ENCODE data around the gene ANKLE2.

ANKLE2 gene

GRCh38 chr12:132728502-132728901 lies 33.1 kb downstream of the ANKLE2 start:
- peaks cover 97% of the 10 kb centered on the region for H3K36me3 ChIP-seq (ENCODE audit: control insufficient read depth, insufficient read depth, low read length)

GRCh38 chr12:132727091-132727794 lies 34.4 kb downstream of the ANKLE2 start:
- H3K9me3 ChIP-seq (ENCODE audit: control insufficient read depth, insufficient read depth, low read length) = peaks cover 5% of the 10 kb centered on the region; the same call in 1 of the 2 replicates
- no peak overlapping the region for H3K4me3 ChIP-seq (ENCODE audit: low read depth, low read length)
- no peaks in the 10 kb centered on the region for H3K27me3 ChIP-seq (ENCODE audit: control insufficient read depth, insufficient read depth, low read length)
- H3K27ac ChIP-seq (ENCODE audit: low read depth, low read length) = no peak overlapping the region
- H3K9ac ChIP-seq (ENCODE audit: low read depth, low read length) = no peak overlapping the region
- H3K36me3 ChIP-seq (ENCODE audit: control insufficient read depth, insufficient read depth, low read length) = peaks cover 95% of the 10 kb centered on the region
- no peaks in the 10 kb centered on the region for H3K4me1 ChIP-seq (ENCODE audit: control insufficient read depth, insufficient read depth, low read length)

More at GRCh38 chr12:132728502-132728901, 33.1 kb downstream of the ANKLE2 start:
- no peak overlapping the region for H3K27ac ChIP-seq (ENCODE audit: low read depth, low read length)
- no peak overlapping the region for H3K4me3 ChIP-seq (ENCODE audit: low read depth, low read length)
- no peaks in the 10 kb centered on the region for H3K27me3 ChIP-seq (ENCODE audit: control insufficient read depth, insufficient read depth, low read length)
- peaks cover 5% of the 10 kb centered on the region; the same call in 1 of the 2 replicates for H3K9me3 ChIP-seq (ENCODE audit: control insufficient read depth, insufficient read depth, low read length)
- H3K4me1 ChIP-seq (ENCODE audit: control insufficient read depth, insufficient read depth, low read length) = no peaks in the 10 kb centered on the region
- no peak overlapping the region for H3K9ac ChIP-seq (ENCODE audit: low read depth, low read length)

DNA sequence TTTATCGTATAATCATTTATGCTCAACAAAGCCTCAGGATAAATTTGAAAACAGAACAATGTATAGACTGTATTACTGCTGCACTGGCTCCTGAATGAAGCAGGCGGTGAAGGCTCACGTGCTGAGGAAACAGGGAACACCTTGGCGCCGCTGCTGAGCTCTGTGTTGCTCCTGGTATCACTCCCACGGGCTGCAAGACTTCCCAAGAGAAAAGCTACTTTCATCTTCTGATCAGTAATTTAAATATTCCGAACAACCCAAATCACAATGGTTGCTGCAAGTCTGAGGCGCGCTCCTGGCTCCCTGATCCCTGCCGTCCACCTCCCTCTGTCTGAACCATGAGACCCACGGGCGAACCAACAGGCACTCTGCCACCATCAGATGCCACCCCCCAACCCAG lies 35.2 kb downstream of the ANKLE2 start:
- Histone ChIP-seq H3K9me3 (ENCODE audit: control insufficient read depth, insufficient read depth, low read length) (peaks cover 5% of the 10 kb centered on the region; the same call in 1 of the 2 replicates), H3K4me1 (ENCODE audit: control insufficient read depth, insufficient read depth, low read length) (no peaks in the 10 kb centered on the region), H3K36me3 (ENCODE audit: control insufficient read depth, insufficient read depth, low read length) (peaks cover 93% of the 10 kb centered on the region), H3K4me3 (ENCODE audit: low read depth, low read length) (no peak overlapping the region), H3K27ac (ENCODE audit: low read depth, low read length) (no peak overlapping the region), H3K27me3 (ENCODE audit: control insufficient read depth, insufficient read depth, low read length) (no peaks in the 10 kb centered on the region), H3K9ac (ENCODE audit: low read depth, low read length) (no peak overlapping the region)

GRCh38 chr12:132724506-132725241 lies 37.0 kb downstream of the ANKLE2 start:
- Histone ChIP-seq H3K9me3 (ENCODE audit: control insufficient read depth, insufficient read depth, low read length) (peaks cover 2% of the 10 kb centered on the region; the same call in 1 of the 2 replicates), H3K4me3 (ENCODE audit: low read depth, low read length) (no peak overlapping the region), H3K27ac (ENCODE audit: low read depth, low read length) (no peak overlapping the region), H3K4me1 (ENCODE audit: control insufficient read depth, insufficient read depth, low read length) (no peaks in the 10 kb centered on the region), H3K9ac (ENCODE audit: low read depth, low read length) (no peak overlapping the region), H3K27me3 (ENCODE audit: control insufficient read depth, insufficient read depth, low read length) (no peaks in the 10 kb centered on the region), H3K36me3 (ENCODE audit: control insufficient read depth, insufficient read depth, low read length) (peaks cover 91% of the 10 kb centered on the region)

GRCh38 chr12:132723764-132724140 lies 37.9 kb downstream of the ANKLE2 start:
- H3K27ac ChIP-seq (ENCODE audit: low read depth, low read length) = no peak overlapping the region
- no peak overlapping the region for H3K4me3 ChIP-seq (ENCODE audit: low read depth, low read length)
- H3K9me3 ChIP-seq (ENCODE audit: control insufficient read depth, insufficient read depth, low read length) = no peaks in the 10 kb centered on the region
- H3K9ac ChIP-seq (ENCODE audit: low read depth, low read length) = no peak overlapping the region
- peaks cover 94% of the 10 kb centered on the region for H3K36me3 ChIP-seq (ENCODE audit: control insufficient read depth, insufficient read depth, low read length)
- H3K27me3 ChIP-seq (ENCODE audit: control insufficient read depth, insufficient read depth, low read length) = no peaks in the 10 kb centered on the region
- H3K4me1 ChIP-seq (ENCODE audit: control insufficient read depth, insufficient read depth, low read length) = no peaks in the 10 kb centered on the region

GRCh38 chr12:132723015-132723763 lies 38.4 kb downstream of the ANKLE2 start:
- Histone ChIP-seq H3K36me3 (ENCODE audit: control insufficient read depth, insufficient read depth, low read length) (peaks cover 92% of the 10 kb centered on the region), H3K27ac (ENCODE audit: low read depth, low read length) (no peak overlapping the region), H3K9ac (ENCODE audit: low read depth, low read length) (no peak overlapping the region)

GRCh38 chr12:132720606-132721345 lies 40.9 kb downstream of the ANKLE2 start:
- no peaks in the 10 kb centered on the region for H3K9me3 ChIP-seq (ENCODE audit: control insufficient read depth, insufficient read depth, low read length)
- H3K4me3 ChIP-seq (ENCODE audit: low read depth, low read length) = no peak overlapping the region
- peaks cover 90% of the 10 kb centered on the region for H3K36me3 ChIP-seq (ENCODE audit: control insufficient read depth, insufficient read depth, low read length)
- H3K27me3 ChIP-seq (ENCODE audit: control insufficient read depth, insufficient read depth, low read length) = no peaks in the 10 kb centered on the region
- no peak overlapping the region for H3K9ac ChIP-seq (ENCODE audit: low read depth, low read length)
- H3K27ac ChIP-seq (ENCODE audit: low read depth, low read length) = no peak overlapping the region
- no peaks in the 10 kb centered on the region for H3K4me1 ChIP-seq (ENCODE audit: control insufficient read depth, insufficient read depth, low read length)

More at GRCh38 chr12:132723015-132723763, 38.4 kb downstream of the ANKLE2 start:
- no peaks in the 10 kb centered on the region for H3K9me3 ChIP-seq (ENCODE audit: control insufficient read depth, insufficient read depth, low read length)
- no peaks in the 10 kb centered on the region for H3K27me3 ChIP-seq (ENCODE audit: control insufficient read depth, insufficient read depth, low read length)
- H3K4me1 ChIP-seq (ENCODE audit: control insufficient read depth, insufficient read depth, low read length) = no peaks in the 10 kb centered on the region
- no peak overlapping the region for H3K4me3 ChIP-seq (ENCODE audit: low read depth, low read length)

GRCh38 chr12:132719954-132720324 lies 41.7 kb downstream of the ANKLE2 start:
- Histone ChIP-seq H3K36me3 (ENCODE audit: control insufficient read depth, insufficient read depth, low read length) (peaks cover 86% of the 10 kb centered on the region), H3K4me3 (ENCODE audit: low read depth, low read length) (no peak overlapping the region), H3K27ac (ENCODE audit: low read depth, low read length) (no peak overlapping the region), H3K9me3 (ENCODE audit: control insufficient read depth, insufficient read depth, low read length) (no peaks in the 10 kb centered on the region), H3K27me3 (ENCODE audit: control insufficient read depth, insufficient read depth, low read length) (no peaks in the 10 kb centered on the region), H3K4me1 (ENCODE audit: control insufficient read depth, insufficient read depth, low read length) (no peaks in the 10 kb centered on the region), H3K9ac (ENCODE audit: low read depth, low read length) (no peak overlapping the region)

DNA sequence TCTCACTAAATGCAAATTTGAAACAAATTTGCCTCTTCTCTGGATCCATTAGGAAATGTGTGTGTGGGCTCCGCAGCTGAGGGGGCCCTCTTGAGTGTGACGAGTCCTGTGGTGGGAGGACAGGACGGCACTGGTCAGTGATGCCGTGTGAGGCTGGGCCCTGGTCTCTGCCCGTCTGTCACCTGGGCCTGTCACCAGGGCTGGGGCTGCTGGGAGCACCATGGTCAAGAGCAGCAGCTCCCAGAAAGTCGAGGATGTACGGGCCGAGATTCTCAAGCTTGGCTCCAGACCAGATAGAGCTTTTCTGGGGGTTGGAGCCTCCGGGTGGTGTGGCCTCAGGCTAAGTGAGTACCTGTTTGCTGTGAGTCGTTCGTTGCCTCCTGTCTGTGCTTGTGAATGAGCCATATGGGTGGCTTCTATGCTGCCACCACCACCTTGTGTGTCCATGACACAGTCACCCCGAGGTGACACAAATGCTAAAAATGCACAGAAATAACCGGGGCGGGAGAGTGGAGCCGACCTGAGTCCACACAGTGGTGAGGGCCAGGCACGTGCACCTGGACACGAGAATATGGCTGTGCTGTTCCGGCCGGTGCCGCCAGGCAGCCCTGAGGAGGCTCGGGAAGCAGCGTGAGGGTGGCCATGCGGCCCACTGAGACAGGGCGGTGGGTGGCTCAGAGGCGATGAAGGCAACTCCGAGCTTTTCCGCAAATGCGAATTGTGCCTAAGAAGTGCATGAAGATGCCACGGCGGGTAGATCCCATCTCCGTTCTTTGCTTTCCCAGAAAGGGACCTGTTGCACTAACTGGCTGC lies 42.3 kb downstream of the ANKLE2 start:
- Histone ChIP-seq H3K4me3 (ENCODE audit: low read depth, low read length) (no peak overlapping the region), H3K9me3 (ENCODE audit: control insufficient read depth, insufficient read depth, low read length) (no peaks in the 10 kb centered on the region), H3K27me3 (ENCODE audit: control insufficient read depth, insufficient read depth, low read length) (no peaks in the 10 kb centered on the region), H3K27ac (ENCODE audit: low read depth, low read length) (no peak overlapping the region), H3K4me1 (ENCODE audit: control insufficient read depth, insufficient read depth, low read length) (no peaks in the 10 kb centered on the region), H3K9ac (ENCODE audit: low read depth, low read length) (no peak overlapping the region), H3K36me3 (ENCODE audit: control insufficient read depth, insufficient read depth, low read length) (peaks cover 86% of the 10 kb centered on the region)

- Histone ChIP-seq H3K4me3 (ENCODE audit: low read depth, low read length) (no peak overlapping the region), H3K27me3 (ENCODE audit: control insufficient read depth, insufficient read depth, low read length) (no peaks in the 10 kb centered on the region), H3K27ac (ENCODE audit: low read depth, low read length) (no peak overlapping the region), H3K36me3 (ENCODE audit: control insufficient read depth, insufficient read depth, low read length) (peaks cover 81% of the 10 kb centered on the region), H3K9me3 (ENCODE audit: control insufficient read depth, insufficient read depth, low read length) (no peaks in the 10 kb centered on the region), H3K9ac (ENCODE audit: low read depth, low read length) (no peak overlapping the region), H3K4me1 (ENCODE audit: control insufficient read depth, insufficient read depth, low read length) (no peaks in the 10 kb centered on the region)
Observed at GRCh38 chr12:132718644-132719043, 43.0 kb downstream of the ANKLE2 start.

Data from HUES48 (cell line).